Measurements from ENCODE around the gene ZNF587. TPM values are rescaled to one million over a fixed set of nuclear protein-coding genes. Genes with fewer than 3 reads are reported as not detected.
A peak's percentile ranks its signal among the peaks of the same experiment; 100 is the strongest.

ZNF587 gene
- total and polyA plus RNA-seq, 2 of the 13 experiments (the other 11 are each of a cell fraction or from before 2014, with no cell fraction given) = 8.7 to 17.5 TPM

DNA sequence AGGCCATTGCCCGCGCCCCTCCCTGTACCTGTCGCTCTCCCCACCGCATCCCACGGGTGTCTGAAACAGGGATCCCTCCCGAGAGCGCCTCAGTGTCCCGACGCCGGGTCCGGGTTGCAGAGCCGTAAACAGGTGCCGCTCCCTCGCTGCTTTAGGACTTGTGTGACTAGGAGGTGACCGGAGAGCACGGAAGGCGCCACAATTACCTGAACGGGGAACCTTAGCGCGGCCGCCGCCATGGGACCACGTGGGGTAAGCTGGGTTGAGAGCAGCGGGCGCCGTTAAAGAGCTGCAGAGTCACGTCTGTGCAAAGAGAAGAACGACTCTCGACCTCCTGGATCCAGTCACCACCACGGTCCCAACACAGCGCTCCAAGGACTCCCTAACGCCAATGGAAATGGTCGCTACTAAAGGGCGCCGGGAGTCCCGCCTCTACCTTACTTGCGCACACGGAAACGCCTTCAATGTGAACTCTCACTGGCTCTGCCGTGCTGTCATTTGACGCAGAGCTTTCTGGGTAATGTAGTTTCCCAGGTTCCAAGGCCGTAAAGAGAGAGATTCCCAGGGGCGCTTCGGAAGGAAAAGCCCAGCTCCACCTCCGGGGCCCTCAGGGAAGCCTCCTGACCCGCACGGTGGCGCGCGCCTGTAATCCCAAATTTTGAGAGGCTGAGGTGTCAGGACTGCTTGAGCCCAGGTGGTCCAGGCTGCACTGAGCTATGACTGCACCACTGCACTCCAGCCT is 35.0 kb upstream of the ZNF587 start, which contains the start of gene ZNF552 (continued):
- TF ChIP-seq, protein P1, sequence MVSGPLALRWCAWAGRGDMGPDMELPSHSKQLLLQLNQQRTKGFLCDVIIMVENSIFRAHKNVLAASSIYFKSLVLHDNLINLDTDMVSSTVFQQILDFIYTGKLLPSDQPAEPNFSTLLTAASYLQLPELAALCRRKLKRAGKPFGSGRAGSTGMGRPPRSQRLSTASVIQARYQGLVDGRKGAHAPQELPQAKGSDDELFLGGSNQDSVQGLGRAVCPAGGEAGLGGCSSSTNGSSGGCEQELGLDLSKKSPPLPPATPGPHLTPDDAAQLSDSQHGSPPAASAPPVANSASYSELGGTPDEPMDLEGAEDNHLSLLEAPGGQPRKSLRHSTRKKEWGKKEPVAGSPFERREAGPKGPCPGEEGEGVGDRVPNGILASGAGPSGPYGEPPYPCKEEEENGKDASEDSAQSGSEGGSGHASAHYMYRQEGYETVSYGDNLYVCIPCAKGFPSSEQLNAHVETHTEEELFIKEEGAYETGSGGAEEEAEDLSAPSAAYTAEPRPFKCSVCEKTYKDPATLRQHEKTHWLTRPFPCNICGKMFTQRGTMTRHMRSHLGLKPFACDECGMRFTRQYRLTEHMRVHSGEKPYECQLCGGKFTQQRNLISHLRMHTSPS (CRISPR knock-in tag; IDR thresholded peaks at IDR 0.05; ENCODE audit: low read depth) = peak; percentile 21; the same call in 1 of the 2 replicates
- 0 out of 2 replicates have a peak, but pooled peaks have one; percentile 40 for TF ChIP-seq ZNF782 (CRISPR knock-in tag; IDR thresholded peaks at IDR 0.05; ENCODE audit: borderline replicate concordance)
- 0 out of 2 replicates have a peak, but pooled peaks have one; percentile 47 for TF ChIP-seq ZFP90 (CRISPR knock-in tag; IDR thresholded peaks at IDR 0.05; ENCODE audit: borderline replicate concordance)
- TF ChIP-seq HOXA7 (CRISPR knock-in tag; IDR thresholded peaks at IDR 0.05) = no peak
- TF ChIP-seq TEAD3 (CRISPR knock-in tag; optimal IDR thresholded peaks at IDR 0.05; ENCODE audit: borderline replicate concordance) = no peak
- no peak for TF ChIP-seq ZBTB20 (CRISPR knock-in tag; IDR thresholded peaks at IDR 0.05; ENCODE audit: borderline replicate concordance, low read depth)
- TF ChIP-seq ZC3H13 (CRISPR knock-in tag; IDR thresholded peaks at IDR 0.05) = no peak
- TF ChIP-seq, protein P2, sequence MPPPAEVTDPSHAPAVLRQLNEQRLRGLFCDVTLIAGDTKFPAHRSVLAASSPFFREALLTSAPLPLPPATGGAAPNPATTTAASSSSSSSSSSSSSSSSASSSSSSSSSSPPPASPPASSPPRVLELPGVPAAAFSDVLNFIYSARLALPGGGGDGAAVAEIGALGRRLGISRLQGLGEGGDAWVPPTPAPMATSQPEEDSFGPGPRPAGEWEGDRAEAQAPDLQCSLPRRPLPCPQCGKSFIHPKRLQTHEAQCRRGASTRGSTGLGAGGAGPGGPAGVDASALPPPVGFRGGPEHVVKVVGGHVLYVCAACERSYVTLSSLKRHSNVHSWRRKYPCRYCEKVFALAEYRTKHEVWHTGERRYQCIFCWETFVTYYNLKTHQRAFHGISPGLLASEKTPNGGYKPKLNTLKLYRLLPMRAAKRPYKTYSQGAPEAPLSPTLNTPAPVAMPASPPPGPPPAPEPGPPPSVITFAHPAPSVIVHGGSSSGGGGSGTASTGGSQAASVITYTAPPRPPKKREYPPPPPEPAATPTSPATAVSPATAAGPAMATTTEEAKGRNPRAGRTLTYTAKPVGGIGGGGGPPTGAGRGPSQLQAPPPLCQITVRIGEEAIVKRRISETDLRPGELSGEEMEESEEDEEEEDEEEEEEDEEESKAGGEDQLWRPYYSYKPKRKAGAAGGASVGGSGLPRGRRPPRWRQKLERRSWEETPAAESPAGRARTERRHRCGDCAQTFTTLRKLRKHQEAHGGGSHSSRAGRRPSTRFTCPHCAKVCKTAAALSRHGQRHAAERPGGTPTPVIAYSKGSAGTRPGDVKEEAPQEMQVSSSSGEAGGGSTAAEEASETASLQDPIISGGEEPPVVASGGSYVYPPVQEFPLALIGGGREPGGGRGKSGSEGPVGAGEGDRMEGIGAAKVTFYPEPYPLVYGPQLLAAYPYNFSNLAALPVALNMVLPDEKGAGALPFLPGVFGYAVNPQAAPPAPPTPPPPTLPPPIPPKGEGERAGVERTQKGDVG (CRISPR knock-in tag; IDR thresholded peaks at IDR 0.05; ENCODE audit: borderline replicate concordance) = no peak
- no peak for TF ChIP-seq MAFF (IDR thresholded peaks at IDR 0.05; ENCODE audit: low read depth, low read length)
- TF ChIP-seq GTF3A (CRISPR knock-in tag; conservative IDR thresholded peaks at IDR 0.05) = no peak
- TF ChIP-seq NFATC3 (CRISPR knock-in tag; IDR thresholded peaks at IDR 0.05) = no peak
- no peak for TF ChIP-seq CCAR2 (optimal IDR thresholded peaks at IDR 0.05; ENCODE audit: low read depth, low read length)
- TF ChIP-seq, protein P3, sequence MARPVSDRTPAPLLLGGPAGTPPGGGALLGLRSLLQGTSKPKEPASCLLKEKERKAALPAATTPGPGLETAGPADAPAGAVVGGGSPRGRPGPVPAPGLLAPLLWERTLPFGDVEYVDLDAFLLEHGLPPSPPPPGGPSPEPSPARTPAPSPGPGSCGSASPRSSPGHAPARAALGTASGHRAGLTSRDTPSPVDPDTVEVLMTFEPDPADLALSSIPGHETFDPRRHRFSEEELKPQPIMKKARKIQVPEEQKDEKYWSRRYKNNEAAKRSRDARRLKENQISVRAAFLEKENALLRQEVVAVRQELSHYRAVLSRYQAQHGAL (CRISPR knock-in tag; IDR thresholded peaks at IDR 0.05; ENCODE audit: not compliant biosample characterization) = no peak
- TF ChIP-seq TAF15 (IDR thresholded peaks at IDR 0.05; ENCODE audit: low read depth, low read length, poor library complexity, severe bottlenecking) = no peak
- TF ChIP-seq, protein P4, sequence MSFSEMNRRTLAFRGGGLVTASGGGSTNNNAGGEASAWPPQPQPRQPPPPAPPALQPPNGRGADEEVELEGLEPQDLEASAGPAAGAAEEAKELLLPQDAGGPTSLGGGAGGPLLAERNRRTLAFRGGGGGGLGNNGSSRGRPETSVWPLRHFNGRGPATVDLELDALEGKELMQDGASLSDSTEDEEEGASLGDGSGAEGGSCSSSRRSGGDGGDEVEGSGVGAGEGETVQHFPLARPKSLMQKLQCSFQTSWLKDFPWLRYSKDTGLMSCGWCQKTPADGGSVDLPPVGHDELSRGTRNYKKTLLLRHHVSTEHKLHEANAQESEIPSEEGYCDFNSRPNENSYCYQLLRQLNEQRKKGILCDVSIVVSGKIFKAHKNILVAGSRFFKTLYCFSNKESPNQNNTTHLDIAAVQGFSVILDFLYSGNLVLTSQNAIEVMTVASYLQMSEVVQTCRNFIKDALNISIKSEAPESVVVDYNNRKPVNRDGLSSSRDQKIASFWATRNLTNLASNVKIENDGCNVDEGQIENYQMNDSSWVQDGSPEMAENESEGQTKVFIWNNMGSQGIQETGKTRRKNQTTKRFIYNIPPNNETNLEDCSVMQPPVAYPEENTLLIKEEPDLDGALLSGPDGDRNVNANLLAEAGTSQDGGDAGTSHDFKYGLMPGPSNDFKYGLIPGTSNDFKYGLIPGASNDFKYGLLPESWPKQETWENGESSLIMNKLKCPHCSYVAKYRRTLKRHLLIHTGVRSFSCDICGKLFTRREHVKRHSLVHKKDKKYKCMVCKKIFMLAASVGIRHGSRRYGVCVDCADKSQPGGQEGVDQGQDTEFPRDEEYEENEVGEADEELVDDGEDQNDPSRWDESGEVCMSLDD (CRISPR knock-in tag; IDR thresholded peaks at IDR 0.05; ENCODE audit: borderline replicate concordance) = no peak
- TF ChIP-seq, protein P5, sequence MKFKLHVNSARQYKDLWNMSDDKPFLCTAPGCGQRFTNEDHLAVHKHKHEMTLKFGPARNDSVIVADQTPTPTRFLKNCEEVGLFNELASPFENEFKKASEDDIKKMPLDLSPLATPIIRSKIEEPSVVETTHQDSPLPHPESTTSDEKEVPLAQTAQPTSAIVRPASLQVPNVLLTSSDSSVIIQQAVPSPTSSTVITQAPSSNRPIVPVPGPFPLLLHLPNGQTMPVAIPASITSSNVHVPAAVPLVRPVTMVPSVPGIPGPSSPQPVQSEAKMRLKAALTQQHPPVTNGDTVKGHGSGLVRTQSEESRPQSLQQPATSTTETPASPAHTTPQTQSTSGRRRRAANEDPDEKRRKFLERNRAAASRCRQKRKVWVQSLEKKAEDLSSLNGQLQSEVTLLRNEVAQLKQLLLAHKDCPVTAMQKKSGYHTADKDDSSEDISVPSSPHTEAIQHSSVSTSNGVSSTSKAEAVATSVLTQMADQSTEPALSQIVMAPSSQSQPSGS (CRISPR knock-in tag; IDR thresholded peaks at IDR 0.05) = 0 out of 2 replicates have a peak, but pooled peaks have one; percentile 30
- TF ChIP-seq ZNF879 (CRISPR knock-in tag; IDR thresholded peaks at IDR 0.05) = no peak
- no peak for TF ChIP-seq SCMH1 (CRISPR knock-in tag; IDR thresholded peaks at IDR 0.05; ENCODE audit: borderline replicate concordance)
